Ishikawa (cell line): Measurements from ENCODE around the gene DMBX1.

Source experiments
- CEBPB ChIP-seq: IDR thresholded peaks from 2 replicates; pipeline ENCODE4 v1.6.1; 2012
- CREB1 ChIP-seq: IDR thresholded peaks from 2 replicates; pipeline ENCODE4 v1.6.1; 2012; ENCODE audit warnings: low read depth
- EGR1 ChIP-seq: IDR thresholded peaks from 2 replicates; pipeline ENCODE4 v1.6.1; 2012
- EP300 ChIP-seq: IDR thresholded peaks from 2 replicates; pipeline ENCODE4 v1.6.1; 2012; ENCODE audit warnings: borderline replicate concordance
- FOXM1 ChIP-seq: IDR thresholded peaks from 2 replicates; pipeline ENCODE4 v1.6.1; 2012; ENCODE audit warnings: low read depth, borderline replicate concordance
- NFIC ChIP-seq: IDR thresholded peaks from 2 replicates; pipeline ENCODE4 v1.6.1; 2012
- RAD21 ChIP-seq: IDR thresholded peaks from 2 replicates; pipeline ENCODE4 v1.6.1; 2012; ENCODE audit warnings: low read depth
- TAF1 ChIP-seq: IDR thresholded peaks from 2 replicates; pipeline ENCODE4 v1.6.1; 2012; ENCODE audit warnings: low read depth, mild to moderate bottlenecking
- TCF12 ChIP-seq: IDR thresholded peaks from 2 replicates; pipeline ENCODE4 v1.6.1; 2012; ENCODE audit warnings: low read depth
- TEAD4 ChIP-seq: IDR thresholded peaks from 2 replicates; pipeline ENCODE4 v1.6.1; 2012
- YY1 ChIP-seq: IDR thresholded peaks from 2 replicates; pipeline ENCODE4 v1.6.1; 2012; ENCODE audit warnings: low read depth
- ZBTB7A ChIP-seq: IDR thresholded peaks from 2 replicates; pipeline ENCODE4 v1.6.1; 2012; ENCODE audit warnings: low read depth
- TF ChIP-seq, protein P1 (sequence below): IDR thresholded peaks from 2 replicates; pipeline ENCODE4 v1.6.1; 2012; ENCODE audit warnings: low read depth, mild to moderate bottlenecking
- TF ChIP-seq, protein P2 (sequence below): IDR thresholded peaks from 2 replicates; pipeline ENCODE4 v1.6.1; 2012
- TF ChIP-seq, protein P3 (sequence below): IDR thresholded peaks from 2 replicates; pipeline ENCODE4 v1.6.1; 2012

Gene DMBX1

DNA sequence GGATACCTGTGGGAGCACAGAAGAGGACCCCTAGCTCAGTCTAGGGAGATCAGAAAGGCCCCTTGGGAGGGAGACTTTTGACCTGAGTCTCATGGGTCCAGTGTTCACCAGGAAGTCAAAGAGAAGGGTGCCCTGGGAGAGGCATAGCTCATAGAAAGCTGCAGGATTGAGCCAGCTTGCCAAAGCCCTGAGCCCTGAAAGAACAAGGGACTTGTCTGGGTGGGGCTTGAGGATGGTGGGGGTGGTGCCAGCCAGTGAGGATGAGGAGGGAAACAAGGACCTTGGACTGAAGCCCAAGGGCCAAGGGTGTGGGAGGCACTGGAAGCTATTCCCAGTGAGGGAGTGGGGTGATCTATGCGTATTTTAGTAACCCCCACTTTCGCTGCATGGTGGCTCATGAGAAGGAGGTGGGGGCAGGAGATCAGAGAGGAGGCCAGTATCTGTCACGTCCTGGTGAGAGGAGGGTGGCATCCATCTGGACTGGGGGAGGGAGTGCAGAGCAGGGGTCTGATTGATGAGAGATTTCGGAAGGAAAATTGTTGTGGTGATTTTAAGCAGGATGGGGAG lies 28.4 kb downstream of the DMBX1 start:
- no peak for TF ChIP-seq RAD21
- no peak; the same call in 1 of the 2 replicates for TF ChIP-seq ZBTB7A
- 0 out of 2 replicates have a peak, but pooled peaks have one; percentile 41 for TF ChIP-seq EP300
- TF ChIP-seq NFIC, result peak; percentile 19; the same call in 1 of the 2 replicates

DNA sequence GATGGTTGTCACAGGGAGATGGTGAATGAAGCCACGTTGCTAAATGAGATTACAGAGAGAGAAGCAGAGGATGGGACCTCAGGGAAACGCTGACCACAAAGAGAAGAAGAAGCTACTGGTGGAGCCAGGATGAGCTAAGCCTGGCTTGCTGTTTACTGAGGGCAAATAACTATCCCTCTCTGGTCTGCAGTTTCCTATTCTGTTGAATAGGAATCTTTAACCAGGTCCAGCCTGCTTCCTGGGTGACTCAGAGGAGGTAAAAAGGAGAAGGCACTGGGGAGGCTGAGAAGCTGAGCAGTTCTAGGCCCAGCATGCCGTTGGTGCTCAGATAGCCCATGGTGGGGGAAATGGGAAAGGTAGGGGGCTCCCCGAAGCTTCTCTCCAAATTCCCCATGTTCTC lies 29.6 kb downstream of the DMBX1 start:
- no peak for TF ChIP-seq RAD21
- no peak for TF ChIP-seq TEAD4
- TF ChIP-seq EP300, result no peak
- no peak for TF ChIP-seq NFIC
- no peak for TF ChIP-seq TCF12
- no peak for TF ChIP-seq ZBTB7A
- TF ChIP-seq CEBPB, result no peak
- no peak for TF ChIP-seq FOXM1
- TF ChIP-seq, protein P1, sequence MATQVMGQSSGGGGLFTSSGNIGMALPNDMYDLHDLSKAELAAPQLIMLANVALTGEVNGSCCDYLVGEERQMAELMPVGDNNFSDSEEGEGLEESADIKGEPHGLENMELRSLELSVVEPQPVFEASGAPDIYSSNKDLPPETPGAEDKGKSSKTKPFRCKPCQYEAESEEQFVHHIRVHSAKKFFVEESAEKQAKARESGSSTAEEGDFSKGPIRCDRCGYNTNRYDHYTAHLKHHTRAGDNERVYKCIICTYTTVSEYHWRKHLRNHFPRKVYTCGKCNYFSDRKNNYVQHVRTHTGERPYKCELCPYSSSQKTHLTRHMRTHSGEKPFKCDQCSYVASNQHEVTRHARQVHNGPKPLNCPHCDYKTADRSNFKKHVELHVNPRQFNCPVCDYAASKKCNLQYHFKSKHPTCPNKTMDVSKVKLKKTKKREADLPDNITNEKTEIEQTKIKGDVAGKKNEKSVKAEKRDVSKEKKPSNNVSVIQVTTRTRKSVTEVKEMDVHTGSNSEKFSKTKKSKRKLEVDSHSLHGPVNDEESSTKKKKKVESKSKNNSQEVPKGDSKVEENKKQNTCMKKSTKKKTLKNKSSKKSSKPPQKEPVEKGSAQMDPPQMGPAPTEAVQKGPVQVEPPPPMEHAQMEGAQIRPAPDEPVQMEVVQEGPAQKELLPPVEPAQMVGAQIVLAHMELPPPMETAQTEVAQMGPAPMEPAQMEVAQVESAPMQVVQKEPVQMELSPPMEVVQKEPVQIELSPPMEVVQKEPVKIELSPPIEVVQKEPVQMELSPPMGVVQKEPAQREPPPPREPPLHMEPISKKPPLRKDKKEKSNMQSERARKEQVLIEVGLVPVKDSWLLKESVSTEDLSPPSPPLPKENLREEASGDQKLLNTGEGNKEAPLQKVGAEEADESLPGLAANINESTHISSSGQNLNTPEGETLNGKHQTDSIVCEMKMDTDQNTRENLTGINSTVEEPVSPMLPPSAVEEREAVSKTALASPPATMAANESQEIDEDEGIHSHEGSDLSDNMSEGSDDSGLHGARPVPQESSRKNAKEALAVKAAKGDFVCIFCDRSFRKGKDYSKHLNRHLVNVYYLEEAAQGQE, result no peak
- TF ChIP-seq EGR1, result no peak
- no peak for TF ChIP-seq CREB1
- TF ChIP-seq YY1, result no peak
- no peak for TF ChIP-seq TAF1
- TF ChIP-seq, protein P2, sequence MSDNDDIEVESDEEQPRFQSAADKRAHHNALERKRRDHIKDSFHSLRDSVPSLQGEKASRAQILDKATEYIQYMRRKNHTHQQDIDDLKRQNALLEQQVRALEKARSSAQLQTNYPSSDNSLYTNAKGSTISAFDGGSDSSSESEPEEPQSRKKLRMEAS, result no peak
- TF ChIP-seq, protein P3, sequence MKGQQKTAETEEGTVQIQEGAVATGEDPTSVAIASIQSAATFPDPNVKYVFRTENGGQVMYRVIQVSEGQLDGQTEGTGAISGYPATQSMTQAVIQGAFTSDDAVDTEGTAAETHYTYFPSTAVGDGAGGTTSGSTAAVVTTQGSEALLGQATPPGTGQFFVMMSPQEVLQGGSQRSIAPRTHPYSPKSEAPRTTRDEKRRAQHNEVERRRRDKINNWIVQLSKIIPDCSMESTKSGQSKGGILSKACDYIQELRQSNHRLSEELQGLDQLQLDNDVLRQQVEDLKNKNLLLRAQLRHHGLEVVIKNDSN, result no peak

DNA sequence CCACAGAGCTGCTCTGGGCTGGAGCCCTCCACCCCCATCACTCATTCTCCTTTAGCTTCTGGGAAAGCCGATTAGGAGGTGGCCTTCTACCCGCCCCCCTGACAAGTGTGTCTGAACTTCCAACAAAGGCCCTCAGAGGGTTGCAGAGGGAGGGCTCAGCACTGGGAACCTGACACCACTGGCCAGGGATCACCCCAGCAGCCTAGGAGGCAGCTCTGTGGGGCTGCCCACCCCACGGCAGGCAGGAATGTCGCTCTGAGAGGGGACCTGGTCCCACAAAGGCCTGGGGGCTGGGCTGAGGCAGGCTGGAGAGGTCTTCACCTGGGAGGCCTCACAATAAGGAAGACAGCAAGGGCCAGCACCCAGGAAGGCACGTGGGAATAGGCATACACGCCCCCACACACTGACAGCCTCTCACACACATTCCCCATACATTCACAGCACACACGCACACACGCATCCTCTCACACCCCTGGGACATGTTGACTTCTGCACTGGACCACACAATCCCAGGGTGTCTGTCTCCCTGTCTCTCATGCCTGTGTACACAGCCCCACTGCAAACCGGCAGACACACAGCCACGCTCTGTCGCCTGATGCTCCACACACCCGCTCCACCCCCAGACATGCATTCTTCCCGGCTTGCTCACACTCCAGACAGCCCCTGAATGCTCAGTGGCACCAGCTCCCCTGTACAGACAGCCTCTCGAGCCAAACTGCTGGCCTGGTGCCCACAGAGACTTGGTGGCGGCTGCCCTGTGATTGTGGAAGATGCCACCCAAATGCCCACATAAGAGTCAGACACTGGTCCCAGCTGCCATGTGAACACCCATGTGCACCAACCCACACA lies 30.7 kb downstream of the DMBX1 start:
- TF ChIP-seq TCF12, result peak; percentile 80
- peak; percentile 93 for TF ChIP-seq TEAD4
- TF ChIP-seq EP300, result peak; percentile 92
- no peak for TF ChIP-seq CEBPB
- TF ChIP-seq TAF1, result peak; percentile 51; the same call in 1 of the 2 replicates
- TF ChIP-seq, protein P2, result peak; percentile 70
- TF ChIP-seq NFIC, result peak; percentile 94
- TF ChIP-seq EGR1, result peak; percentile 85
- peak; percentile 66 for TF ChIP-seq FOXM1
- TF ChIP-seq, protein P3, result peak; percentile 53; the same call in 1 of the 2 replicates
- TF ChIP-seq, protein P1, result no peak
- TF ChIP-seq YY1, result peak; percentile 69
- no peak for TF ChIP-seq CREB1
- no peak; the same call in none of the 2 replicates for TF ChIP-seq ZBTB7A
- TF ChIP-seq RAD21, result peak; percentile 15; the same call in 1 of the 2 replicates

DNA sequence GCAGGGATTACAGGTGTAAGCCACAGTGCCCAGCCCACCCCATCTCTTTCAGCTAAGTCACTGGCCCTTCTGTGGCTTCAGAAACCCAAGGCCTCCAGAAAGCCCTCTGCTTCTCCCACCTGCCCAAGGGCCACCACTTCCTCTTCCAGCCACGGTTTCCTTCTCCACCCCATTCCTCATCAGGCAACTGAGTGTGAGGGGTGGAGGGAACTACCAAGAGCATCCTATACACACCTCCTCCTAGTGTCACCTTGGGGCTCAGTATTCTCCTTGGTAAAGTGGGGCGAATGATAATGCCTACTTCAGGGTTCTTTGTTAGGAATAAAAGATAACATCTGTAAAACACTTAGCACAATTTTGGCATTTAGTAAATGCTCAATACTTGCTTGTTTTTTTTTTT lies 31.8 kb downstream of the DMBX1 start:
- TF ChIP-seq YY1 (no peak), NFIC (no peak), EGR1 (no peak), FOXM1 (no peak), CREB1 (no peak), TCF12 (no peak), EP300 (no peak), ZBTB7A (no peak), TAF1 (no peak), RAD21 (no peak), TEAD4 (no peak), CEBPB (no peak)
- TF ChIP-seq, protein P3, result no peak
- TF ChIP-seq, protein P2, result no peak
- TF ChIP-seq, protein P1, result no peak
